Measurements from ENCODE around the gene USP34. TPM values are rescaled to one million over a fixed set of nuclear protein-coding genes. Genes with fewer than 3 reads are reported as not detected.
A peak's percentile ranks its signal among the peaks of the same experiment; 100 is the strongest.

The USP34 gene
- total and polyA plus RNA-seq, 9 of the 15 experiments (the other 6 are each of a cell fraction or from before 2014, with no cell fraction given) = 19.8 to 108 (median 67.8) TPM

DNA sequence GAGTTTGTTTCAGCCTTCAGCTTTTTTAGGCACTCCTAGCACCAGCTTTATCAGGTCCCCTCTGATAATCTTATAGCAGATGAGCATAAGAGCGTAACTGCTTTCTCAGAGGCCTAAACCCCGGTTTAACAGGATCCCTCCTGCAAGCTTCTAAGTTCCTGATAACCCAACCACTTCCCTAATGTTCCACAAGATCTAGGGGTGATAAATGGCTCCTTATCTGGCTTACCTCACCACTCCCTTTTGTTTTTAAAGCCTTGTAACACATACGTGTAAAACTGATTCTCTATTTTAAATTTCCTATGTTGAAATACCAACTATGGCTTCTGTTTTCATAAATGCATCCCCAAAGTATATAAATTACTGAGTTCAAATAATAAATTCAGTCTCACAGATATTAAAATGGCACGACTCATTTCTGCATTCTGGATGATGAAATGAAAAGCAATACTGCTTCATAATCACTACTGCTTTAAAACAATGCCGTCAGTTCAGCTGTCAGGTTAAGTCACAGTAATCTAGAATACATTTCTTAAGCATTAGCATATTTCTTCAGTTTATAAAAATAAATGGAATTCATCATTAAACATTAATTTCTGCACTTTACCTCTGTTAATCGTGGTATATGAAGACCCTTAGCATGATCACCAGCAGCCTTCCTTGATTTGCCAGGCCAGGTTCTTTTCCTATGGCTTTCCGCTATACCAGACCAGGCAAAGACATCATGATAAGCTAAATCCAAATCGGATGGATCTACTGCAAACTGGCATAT lies 182.6 kb downstream of the USP34 start (continued):
- TF ChIP-seq, protein P1, sequence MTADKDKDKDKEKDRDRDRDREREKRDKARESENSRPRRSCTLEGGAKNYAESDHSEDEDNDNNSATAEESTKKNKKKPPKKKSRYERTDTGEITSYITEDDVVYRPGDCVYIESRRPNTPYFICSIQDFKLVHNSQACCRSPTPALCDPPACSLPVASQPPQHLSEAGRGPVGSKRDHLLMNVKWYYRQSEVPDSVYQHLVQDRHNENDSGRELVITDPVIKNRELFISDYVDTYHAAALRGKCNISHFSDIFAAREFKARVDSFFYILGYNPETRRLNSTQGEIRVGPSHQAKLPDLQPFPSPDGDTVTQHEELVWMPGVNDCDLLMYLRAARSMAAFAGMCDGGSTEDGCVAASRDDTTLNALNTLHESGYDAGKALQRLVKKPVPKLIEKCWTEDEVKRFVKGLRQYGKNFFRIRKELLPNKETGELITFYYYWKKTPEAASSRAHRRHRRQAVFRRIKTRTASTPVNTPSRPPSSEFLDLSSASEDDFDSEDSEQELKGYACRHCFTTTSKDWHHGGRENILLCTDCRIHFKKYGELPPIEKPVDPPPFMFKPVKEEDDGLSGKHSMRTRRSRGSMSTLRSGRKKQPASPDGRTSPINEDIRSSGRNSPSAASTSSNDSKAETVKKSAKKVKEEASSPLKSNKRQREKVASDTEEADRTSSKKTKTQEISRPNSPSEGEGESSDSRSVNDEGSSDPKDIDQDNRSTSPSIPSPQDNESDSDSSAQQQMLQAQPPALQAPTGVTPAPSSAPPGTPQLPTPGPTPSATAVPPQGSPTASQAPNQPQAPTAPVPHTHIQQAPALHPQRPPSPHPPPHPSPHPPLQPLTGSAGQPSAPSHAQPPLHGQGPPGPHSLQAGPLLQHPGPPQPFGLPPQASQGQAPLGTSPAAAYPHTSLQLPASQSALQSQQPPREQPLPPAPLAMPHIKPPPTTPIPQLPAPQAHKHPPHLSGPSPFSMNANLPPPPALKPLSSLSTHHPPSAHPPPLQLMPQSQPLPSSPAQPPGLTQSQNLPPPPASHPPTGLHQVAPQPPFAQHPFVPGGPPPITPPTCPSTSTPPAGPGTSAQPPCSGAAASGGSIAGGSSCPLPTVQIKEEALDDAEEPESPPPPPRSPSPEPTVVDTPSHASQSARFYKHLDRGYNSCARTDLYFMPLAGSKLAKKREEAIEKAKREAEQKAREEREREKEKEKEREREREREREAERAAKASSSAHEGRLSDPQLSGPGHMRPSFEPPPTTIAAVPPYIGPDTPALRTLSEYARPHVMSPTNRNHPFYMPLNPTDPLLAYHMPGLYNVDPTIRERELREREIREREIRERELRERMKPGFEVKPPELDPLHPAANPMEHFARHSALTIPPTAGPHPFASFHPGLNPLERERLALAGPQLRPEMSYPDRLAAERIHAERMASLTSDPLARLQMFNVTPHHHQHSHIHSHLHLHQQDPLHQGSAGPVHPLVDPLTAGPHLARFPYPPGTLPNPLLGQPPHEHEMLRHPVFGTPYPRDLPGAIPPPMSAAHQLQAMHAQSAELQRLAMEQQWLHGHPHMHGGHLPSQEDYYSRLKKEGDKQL (CRISPR knock-in tag; IDR thresholded peaks at IDR 0.05; ENCODE audit: borderline replicate concordance) = no peak
- TF ChIP-seq, protein P2, sequence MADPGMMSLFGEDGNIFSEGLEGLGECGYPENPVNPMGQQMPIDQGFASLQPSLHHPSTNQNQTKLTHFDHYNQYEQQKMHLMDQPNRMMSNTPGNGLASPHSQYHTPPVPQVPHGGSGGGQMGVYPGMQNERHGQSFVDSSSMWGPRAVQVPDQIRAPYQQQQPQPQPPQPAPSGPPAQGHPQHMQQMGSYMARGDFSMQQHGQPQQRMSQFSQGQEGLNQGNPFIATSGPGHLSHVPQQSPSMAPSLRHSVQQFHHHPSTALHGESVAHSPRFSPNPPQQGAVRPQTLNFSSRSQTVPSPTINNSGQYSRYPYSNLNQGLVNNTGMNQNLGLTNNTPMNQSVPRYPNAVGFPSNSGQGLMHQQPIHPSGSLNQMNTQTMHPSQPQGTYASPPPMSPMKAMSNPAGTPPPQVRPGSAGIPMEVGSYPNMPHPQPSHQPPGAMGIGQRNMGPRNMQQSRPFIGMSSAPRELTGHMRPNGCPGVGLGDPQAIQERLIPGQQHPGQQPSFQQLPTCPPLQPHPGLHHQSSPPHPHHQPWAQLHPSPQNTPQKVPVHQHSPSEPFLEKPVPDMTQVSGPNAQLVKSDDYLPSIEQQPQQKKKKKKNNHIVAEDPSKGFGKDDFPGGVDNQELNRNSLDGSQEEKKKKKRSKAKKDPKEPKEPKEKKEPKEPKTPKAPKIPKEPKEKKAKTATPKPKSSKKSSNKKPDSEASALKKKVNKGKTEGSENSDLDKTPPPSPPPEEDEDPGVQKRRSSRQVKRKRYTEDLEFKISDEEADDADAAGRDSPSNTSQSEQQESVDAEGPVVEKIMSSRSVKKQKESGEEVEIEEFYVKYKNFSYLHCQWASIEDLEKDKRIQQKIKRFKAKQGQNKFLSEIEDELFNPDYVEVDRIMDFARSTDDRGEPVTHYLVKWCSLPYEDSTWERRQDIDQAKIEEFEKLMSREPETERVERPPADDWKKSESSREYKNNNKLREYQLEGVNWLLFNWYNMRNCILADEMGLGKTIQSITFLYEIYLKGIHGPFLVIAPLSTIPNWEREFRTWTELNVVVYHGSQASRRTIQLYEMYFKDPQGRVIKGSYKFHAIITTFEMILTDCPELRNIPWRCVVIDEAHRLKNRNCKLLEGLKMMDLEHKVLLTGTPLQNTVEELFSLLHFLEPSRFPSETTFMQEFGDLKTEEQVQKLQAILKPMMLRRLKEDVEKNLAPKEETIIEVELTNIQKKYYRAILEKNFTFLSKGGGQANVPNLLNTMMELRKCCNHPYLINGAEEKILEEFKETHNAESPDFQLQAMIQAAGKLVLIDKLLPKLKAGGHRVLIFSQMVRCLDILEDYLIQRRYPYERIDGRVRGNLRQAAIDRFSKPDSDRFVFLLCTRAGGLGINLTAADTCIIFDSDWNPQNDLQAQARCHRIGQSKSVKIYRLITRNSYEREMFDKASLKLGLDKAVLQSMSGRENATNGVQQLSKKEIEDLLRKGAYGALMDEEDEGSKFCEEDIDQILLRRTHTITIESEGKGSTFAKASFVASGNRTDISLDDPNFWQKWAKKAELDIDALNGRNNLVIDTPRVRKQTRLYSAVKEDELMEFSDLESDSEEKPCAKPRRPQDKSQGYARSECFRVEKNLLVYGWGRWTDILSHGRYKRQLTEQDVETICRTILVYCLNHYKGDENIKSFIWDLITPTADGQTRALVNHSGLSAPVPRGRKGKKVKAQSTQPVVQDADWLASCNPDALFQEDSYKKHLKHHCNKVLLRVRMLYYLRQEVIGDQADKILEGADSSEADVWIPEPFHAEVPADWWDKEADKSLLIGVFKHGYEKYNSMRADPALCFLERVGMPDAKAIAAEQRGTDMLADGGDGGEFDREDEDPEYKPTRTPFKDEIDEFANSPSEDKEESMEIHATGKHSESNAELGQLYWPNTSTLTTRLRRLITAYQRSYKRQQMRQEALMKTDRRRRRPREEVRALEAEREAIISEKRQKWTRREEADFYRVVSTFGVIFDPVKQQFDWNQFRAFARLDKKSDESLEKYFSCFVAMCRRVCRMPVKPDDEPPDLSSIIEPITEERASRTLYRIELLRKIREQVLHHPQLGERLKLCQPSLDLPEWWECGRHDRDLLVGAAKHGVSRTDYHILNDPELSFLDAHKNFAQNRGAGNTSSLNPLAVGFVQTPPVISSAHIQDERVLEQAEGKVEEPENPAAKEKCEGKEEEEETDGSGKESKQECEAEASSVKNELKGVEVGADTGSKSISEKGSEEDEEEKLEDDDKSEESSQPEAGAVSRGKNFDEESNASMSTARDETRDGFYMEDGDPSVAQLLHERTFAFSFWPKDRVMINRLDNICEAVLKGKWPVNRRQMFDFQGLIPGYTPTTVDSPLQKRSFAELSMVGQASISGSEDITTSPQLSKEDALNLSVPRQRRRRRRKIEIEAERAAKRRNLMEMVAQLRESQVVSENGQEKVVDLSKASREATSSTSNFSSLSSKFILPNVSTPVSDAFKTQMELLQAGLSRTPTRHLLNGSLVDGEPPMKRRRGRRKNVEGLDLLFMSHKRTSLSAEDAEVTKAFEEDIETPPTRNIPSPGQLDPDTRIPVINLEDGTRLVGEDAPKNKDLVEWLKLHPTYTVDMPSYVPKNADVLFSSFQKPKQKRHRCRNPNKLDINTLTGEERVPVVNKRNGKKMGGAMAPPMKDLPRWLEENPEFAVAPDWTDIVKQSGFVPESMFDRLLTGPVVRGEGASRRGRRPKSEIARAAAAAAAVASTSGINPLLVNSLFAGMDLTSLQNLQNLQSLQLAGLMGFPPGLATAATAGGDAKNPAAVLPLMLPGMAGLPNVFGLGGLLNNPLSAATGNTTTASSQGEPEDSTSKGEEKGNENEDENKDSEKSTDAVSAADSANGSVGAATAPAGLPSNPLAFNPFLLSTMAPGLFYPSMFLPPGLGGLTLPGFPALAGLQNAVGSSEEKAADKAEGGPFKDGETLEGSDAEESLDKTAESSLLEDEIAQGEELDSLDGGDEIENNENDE (IDR thresholded peaks at IDR 0.05; ENCODE audit: low read depth, low read length) = no peak
- TF ChIP-seq ZNF175 (CRISPR knock-in tag; IDR thresholded peaks at IDR 0.05; ENCODE audit: low read depth) = peak; percentile 94
- peak; percentile 20; the same call in 1 of the 2 replicates for TF ChIP-seq KHSRP (IDR thresholded peaks at IDR 0.05)
- TF ChIP-seq FOXA3 (CRISPR knock-in tag; conservative IDR thresholded peaks at IDR 0.05 in 1 of 2, IDR thresholded peaks at IDR 0.05 in 1 of 2) = no peak
- no peak for TF ChIP-seq HNRNPLL (IDR thresholded peaks at IDR 0.05; ENCODE audit: low read depth, low read length, poor library complexity, severe bottlenecking)
- 0 out of 2 replicates have a peak, but pooled peaks have one; percentile 19 for TF ChIP-seq PHTF2 (CRISPR knock-in tag; IDR thresholded peaks at IDR 0.05)
- peak; percentile 65 for TF ChIP-seq DDX20 (tag; IDR thresholded peaks at IDR 0.05; ENCODE audit: low read depth)
- TF ChIP-seq ZC3H8 (IDR thresholded peaks at IDR 0.05) = no peak

All from K562 (cell line).